ENCODE data around the gene HSFX2. TPM values are rescaled to one million over a fixed set of nuclear protein-coding genes. Genes with fewer than 3 reads are reported as not detected.
"Not testable (repeated sequence)": the region's sequence is repeated elsewhere in the genome, so short reads cannot be mapped to it uniquely, and the experiment has no call there.

The HSFX2 gene
- total RNA-seq, 3 donors from 2014 or later: 0.36 to 1.1 TPM; not detected in 1

- intact Hi-C loops (cut with DNase I, micrococcal nuclease); H3K4me3 ChIP-seq; H3K9me3 ChIP-seq; DNase-seq; H3K4me1 ChIP-seq (ENCODE audit: low read depth); H3K36me3 ChIP-seq (ENCODE audit: low read depth): not testable (repeated sequence)
- ATAC-seq: peak; percentile 83
Observed at GRCh38 chrX:149546962-149547361, 48.2 kb downstream of the HSFX2 start.

- H3K9me3 ChIP-seq; intact Hi-C loops (cut with DNase I, micrococcal nuclease); H3K4me1 ChIP-seq (ENCODE audit: low read depth); ATAC-seq; H3K4me3 ChIP-seq; H3K36me3 ChIP-seq (ENCODE audit: low read depth); DNase-seq: not testable (repeated sequence)
Observed at GRCh38 chrX:149545545-149546543, 49.3 kb downstream of the HSFX2 start.

Other genes starting within 250 kb of the HSFX2 start
- gene IDS, start 90.0 kb downstream of the HSFX2 start, total RNA-seq: 10 to 100 TPM; 38.7 to 84.3 (median 54.7) TPM
- 10 to 100 TPM; 29.1 to 36.9 (median 34.0) TPM for gene EOLA1, start 54.3 kb downstream of the HSFX2 start, total RNA-seq
- gene HSFX3, start 45.4 kb downstream of the HSFX2 start, total RNA-seq: not detected
- gene MAGEA9B, start 7.9 kb downstream of the HSFX2 start, total RNA-seq: not detected
- 10 to 100 TPM; 14.1 to 26.3 (median 20.4) TPM for gene TMEM185A, start 36.5 kb upstream of the HSFX2 start, total RNA-seq
- gene MAGEA11, start 116.7 kb upstream of the HSFX2 start, total RNA-seq: not detected
- 1 to 10 TPM; 1.3 to 2.2 (median 1.8) TPM for gene HSFX1, start 178.8 kb upstream of the HSFX2 start, total RNA-seq
- gene MAGEA9, start 186.6 kb upstream of the HSFX2 start, total RNA-seq: not detected

All from mucosa of descending colon (tissue), 3 donors.